ENCODE results near the gene ROCK2. TPM values are rescaled to one million over a fixed set of nuclear protein-coding genes. Genes with fewer than 3 reads are reported as not detected.

The ROCK2 gene
- total and polyA plus RNA-seq, 5 donors from 2014 or later = 8.6 to 20.6 (median 10.4) TPM

GRCh38 chr2:11147263-11147662 is 197.2 kb downstream of the ROCK2 start:
- H3K4me1 Mint-ChIP-seq = peaks cover 0 to 2% (median under 1%) of the 10 kb centered on the region in 4 donors
- ATAC-seq (ENCODE audit: low read depth in 2 of 2) (no peak), DNase-seq (no peak)
- H3K4me1 ChIP-seq (ENCODE audit: control insufficient read depth, insufficient read depth, low read length, poor library complexity, severe bottlenecking) = no peaks in the 10 kb centered on the region
- no peak overlapping the region for H3K4me3 ChIP-seq (ENCODE audit: low read depth, low read length)
- H3K9me3 Mint-ChIP-seq = no peaks in the 10 kb centered on the region
- no peak overlapping the region for H3K27ac Mint-ChIP-seq
- H3K27ac ChIP-seq (ENCODE audit: insufficient read depth, low read length, poor library complexity, severe bottlenecking) = no peak overlapping the region
- H3K36me3 ChIP-seq (ENCODE audit: control insufficient read depth, insufficient read depth, low read length) = no peaks in the 10 kb centered on the region
- H3K4me3 Mint-ChIP-seq = no peak overlapping the region
- H3K27me3 Mint-ChIP-seq = peaks cover 20% of the 10 kb centered on the region
- H3K9me3 ChIP-seq (ENCODE audit: control insufficient read depth in 2 of 2, low read length in 2 of 2) = no peaks in the 10 kb centered on the region
- peaks cover 4% of the 10 kb centered on the region for H3K27me3 ChIP-seq (ENCODE audit: control insufficient read depth, insufficient read depth, low read length)
- H3K36me3 Mint-ChIP-seq = peaks cover 5% of the 10 kb centered on the region

- H3K27ac ChIP-seq (ENCODE audit: insufficient read depth, low read length, poor library complexity, severe bottlenecking) = no peak overlapping the region
Measured at GRCh38 chr2:11146076-11146475, 198.4 kb downstream of the ROCK2 start.

GRCh38 chr2:11145350-11145749 is 199.1 kb downstream of the ROCK2 start:
- H3K27ac Mint-ChIP-seq = peak overlapping the region in 1 of 3 donors; percentile 52
- Histone ChIP-seq H3K9me3 (ENCODE audit: control insufficient read depth in 2 of 2, low read length in 2 of 2) (no peaks in the 10 kb centered on the region), H3K4me1 (ENCODE audit: control insufficient read depth, insufficient read depth, low read length, poor library complexity, severe bottlenecking) (no peaks in the 10 kb centered on the region), H3K27me3 (ENCODE audit: control insufficient read depth, insufficient read depth, low read length) (peaks cover 4% of the 10 kb centered on the region), H3K27ac (ENCODE audit: insufficient read depth, low read length, poor library complexity, severe bottlenecking) (no peak overlapping the region), H3K4me3 (ENCODE audit: low read depth, low read length) (no peak overlapping the region), H3K36me3 (ENCODE audit: control insufficient read depth, insufficient read depth, low read length) (no peaks in the 10 kb centered on the region)
- H3K4me1 Mint-ChIP-seq = peaks cover 0 to 2% (median 0%) of the 10 kb centered on the region in 4 donors
- no peak for ATAC-seq (ENCODE audit: low read depth in 2 of 2)
- H3K27me3 Mint-ChIP-seq = peaks cover 25% of the 10 kb centered on the region
- no peak overlapping the region for H3K4me3 Mint-ChIP-seq
- H3K9me3 Mint-ChIP-seq = no peaks in the 10 kb centered on the region
- DNase-seq = no peak
- peaks cover 6% of the 10 kb centered on the region for H3K36me3 Mint-ChIP-seq

More at GRCh38 chr2:11146076-11146475, 198.4 kb downstream of the ROCK2 start:
- ATAC-seq (ENCODE audit: low read depth in 2 of 2) (no peak), DNase-seq (no peak)
- Histone ChIP-seq H3K4me1 (ENCODE audit: control insufficient read depth, insufficient read depth, low read length, poor library complexity, severe bottlenecking) (no peaks in the 10 kb centered on the region), H3K36me3 (ENCODE audit: control insufficient read depth, insufficient read depth, low read length) (no peaks in the 10 kb centered on the region), H3K4me3 (ENCODE audit: low read depth, low read length) (no peak overlapping the region), H3K9me3 (ENCODE audit: control insufficient read depth in 2 of 2, low read length in 2 of 2) (no peaks in the 10 kb centered on the region), H3K27me3 (ENCODE audit: control insufficient read depth, insufficient read depth, low read length) (peaks cover 4% of the 10 kb centered on the region)
- H3K27me3 Mint-ChIP-seq = peaks cover 26% of the 10 kb centered on the region
- peaks cover 0 to 2% (median 0%) of the 10 kb centered on the region in 4 donors for H3K4me1 Mint-ChIP-seq
- H3K4me3 Mint-ChIP-seq = no peak overlapping the region
- H3K9me3 Mint-ChIP-seq = no peaks in the 10 kb centered on the region
- H3K27ac Mint-ChIP-seq = no peak overlapping the region
- H3K36me3 Mint-ChIP-seq = peaks cover 6% of the 10 kb centered on the region

DNA sequence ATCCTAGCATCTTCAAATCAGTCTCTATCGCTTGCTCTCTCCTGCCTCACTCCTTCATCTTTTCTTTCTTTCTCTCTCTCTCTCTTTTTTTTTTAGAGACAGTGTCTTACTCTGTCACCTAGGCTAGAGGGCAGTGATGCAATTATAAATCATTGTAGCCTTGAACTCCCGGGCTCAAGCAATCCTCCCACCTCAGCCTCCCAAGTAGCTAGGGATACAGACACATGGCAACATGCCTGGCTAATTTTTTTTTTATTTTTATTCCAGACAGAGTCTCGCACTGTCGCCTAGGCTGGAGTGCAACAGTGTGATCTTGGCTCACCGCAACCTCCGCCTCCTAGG is 199.7 kb downstream of the ROCK2 start:
- no peaks in the 10 kb centered on the region for H3K9me3 Mint-ChIP-seq
- H3K4me1 ChIP-seq (ENCODE audit: control insufficient read depth, insufficient read depth, low read length, poor library complexity, severe bottlenecking) = no peaks in the 10 kb centered on the region

GRCh38 chr2:11144077-11144737 is 200.2 kb downstream of the ROCK2 start:
- no peaks in the 10 kb centered on the region for H3K36me3 ChIP-seq (ENCODE audit: control insufficient read depth, insufficient read depth, low read length)
- H3K36me3 Mint-ChIP-seq = peaks cover 6% of the 10 kb centered on the region
- no peak overlapping the region for H3K27ac Mint-ChIP-seq
- peaks cover 19% of the 10 kb centered on the region for H3K27me3 Mint-ChIP-seq
- no peaks in the 10 kb centered on the region for H3K9me3 Mint-ChIP-seq
- peaks cover 4% of the 10 kb centered on the region for H3K27me3 ChIP-seq (ENCODE audit: control insufficient read depth, insufficient read depth, low read length)
- H3K27ac ChIP-seq (ENCODE audit: insufficient read depth, low read length, poor library complexity, severe bottlenecking) = no peak overlapping the region
- H3K4me1 Mint-ChIP-seq = peaks cover 0 to 2% (median 0%) of the 10 kb centered on the region in 4 donors
- ATAC-seq (ENCODE audit: low read depth in 2 of 2) (no peak), DNase-seq (no peak)
- no peak overlapping the region for H3K4me3 ChIP-seq (ENCODE audit: low read depth, low read length)
- no peaks in the 10 kb centered on the region for H3K4me1 ChIP-seq (ENCODE audit: control insufficient read depth, insufficient read depth, low read length, poor library complexity, severe bottlenecking)
- no peak overlapping the region for H3K4me3 Mint-ChIP-seq
- no peaks in the 10 kb centered on the region for H3K9me3 ChIP-seq (ENCODE audit: control insufficient read depth in 2 of 2, low read length in 2 of 2)

More for the DNA sequence above, 199.7 kb downstream of the ROCK2 start:
- DNase-seq (no peak), ATAC-seq (ENCODE audit: low read depth in 2 of 2) (no peak)
- no peaks in the 10 kb centered on the region for H3K9me3 ChIP-seq (ENCODE audit: control insufficient read depth in 2 of 2, low read length in 2 of 2)
- no peaks in the 10 kb centered on the region for H3K36me3 ChIP-seq (ENCODE audit: control insufficient read depth, insufficient read depth, low read length)
- Mint-ChIP-seq H3K36me3 (peaks cover 6% of the 10 kb centered on the region), H3K4me3 (no peak overlapping the region), H3K27me3 (peaks cover 19% of the 10 kb centered on the region), H3K27ac (no peak overlapping the region), H3K4me1 (peaks cover 0 to 2% (median 0%) of the 10 kb centered on the region in 4 donors)
- no peak overlapping the region for H3K27ac ChIP-seq (ENCODE audit: insufficient read depth, low read length, poor library complexity, severe bottlenecking)
- H3K27me3 ChIP-seq (ENCODE audit: control insufficient read depth, insufficient read depth, low read length) = peaks cover 4% of the 10 kb centered on the region
- no peak overlapping the region for H3K4me3 ChIP-seq (ENCODE audit: low read depth, low read length)

DNA sequence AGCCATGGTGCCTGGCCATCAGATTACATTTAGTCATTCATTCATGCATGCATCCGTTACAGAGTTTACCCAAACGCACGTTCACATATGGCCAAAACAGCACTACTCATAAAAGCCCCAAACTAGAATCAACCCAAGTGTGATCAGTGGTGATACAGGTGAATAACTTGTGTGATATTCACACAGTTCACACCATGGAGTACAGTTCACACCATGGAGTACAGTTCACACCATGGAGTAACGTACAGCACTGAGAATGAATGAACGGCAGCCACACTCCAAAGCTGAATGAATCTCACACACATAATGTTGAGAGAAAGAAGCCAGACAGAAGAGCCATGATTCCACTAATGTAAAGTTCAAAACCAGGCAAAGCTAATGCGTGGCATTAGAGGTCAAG is 201.4 kb downstream of the ROCK2 start:
- Mint-ChIP-seq H3K27me3 (peaks cover 19% of the 10 kb centered on the region), H3K9me3 (no peaks in the 10 kb centered on the region), H3K27ac (no peak overlapping the region), H3K4me1 (peaks cover 0 to 2% (median 0%) of the 10 kb centered on the region in 4 donors), H3K36me3 (peaks cover 6% of the 10 kb centered on the region), H3K4me3 (no peak overlapping the region)
- H3K36me3 ChIP-seq (ENCODE audit: control insufficient read depth, insufficient read depth, low read length) = no peaks in the 10 kb centered on the region
- H3K4me1 ChIP-seq (ENCODE audit: control insufficient read depth, insufficient read depth, low read length, poor library complexity, severe bottlenecking) = no peaks in the 10 kb centered on the region
- H3K27me3 ChIP-seq (ENCODE audit: control insufficient read depth, insufficient read depth, low read length) = peaks cover 4% of the 10 kb centered on the region
- ATAC-seq (ENCODE audit: low read depth in 2 of 2) (no peak), DNase-seq (no peak)
- no peak overlapping the region for H3K27ac ChIP-seq (ENCODE audit: insufficient read depth, low read length, poor library complexity, severe bottlenecking)
- H3K9me3 ChIP-seq (ENCODE audit: control insufficient read depth in 2 of 2, low read length in 2 of 2) = no peaks in the 10 kb centered on the region
- no peak overlapping the region for H3K4me3 ChIP-seq (ENCODE audit: low read depth, low read length)

DNA sequence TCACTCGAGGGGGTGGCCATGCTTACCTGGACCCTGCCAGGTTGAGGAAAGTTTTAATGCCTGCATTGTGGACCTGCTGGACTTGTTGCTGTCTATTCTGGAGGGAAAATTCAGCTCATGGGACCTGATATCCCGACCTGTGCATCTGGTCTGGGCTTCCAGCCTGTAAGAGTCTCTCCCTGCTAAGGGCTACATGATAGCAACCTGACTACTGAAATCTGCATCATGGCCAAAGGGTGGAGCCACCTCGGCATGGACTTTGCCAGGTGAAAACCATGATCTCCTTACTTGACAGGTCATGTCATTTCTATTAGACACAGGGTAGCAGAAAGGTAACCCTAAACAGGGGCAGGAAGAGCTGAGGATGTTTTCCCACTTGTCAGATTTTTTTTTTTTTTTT is 202.1 kb downstream of the ROCK2 start:
- H3K4me1 ChIP-seq (ENCODE audit: control insufficient read depth, insufficient read depth, low read length, poor library complexity, severe bottlenecking) = no peaks in the 10 kb centered on the region
- H3K9me3 Mint-ChIP-seq = no peaks in the 10 kb centered on the region
- DNase-seq (no peak), ATAC-seq (ENCODE audit: low read depth in 2 of 2) (no peak)
- no peak overlapping the region for H3K4me3 ChIP-seq (ENCODE audit: low read depth, low read length)
- peaks cover 0 to 2% (median 0%) of the 10 kb centered on the region in 4 donors for H3K4me1 Mint-ChIP-seq
- H3K4me3 Mint-ChIP-seq = no peak overlapping the region
- peaks cover 4% of the 10 kb centered on the region for H3K27me3 ChIP-seq (ENCODE audit: control insufficient read depth, insufficient read depth, low read length)
- peaks cover 19% of the 10 kb centered on the region for H3K27me3 Mint-ChIP-seq
- no peak overlapping the region for H3K27ac Mint-ChIP-seq
- no peak overlapping the region for H3K27ac ChIP-seq (ENCODE audit: insufficient read depth, low read length, poor library complexity, severe bottlenecking)
- H3K36me3 Mint-ChIP-seq = peaks cover 6% of the 10 kb centered on the region
- H3K36me3 ChIP-seq (ENCODE audit: control insufficient read depth, insufficient read depth, low read length) = no peaks in the 10 kb centered on the region
- no peaks in the 10 kb centered on the region for H3K9me3 ChIP-seq (ENCODE audit: control insufficient read depth in 2 of 2, low read length in 2 of 2)

DNA sequence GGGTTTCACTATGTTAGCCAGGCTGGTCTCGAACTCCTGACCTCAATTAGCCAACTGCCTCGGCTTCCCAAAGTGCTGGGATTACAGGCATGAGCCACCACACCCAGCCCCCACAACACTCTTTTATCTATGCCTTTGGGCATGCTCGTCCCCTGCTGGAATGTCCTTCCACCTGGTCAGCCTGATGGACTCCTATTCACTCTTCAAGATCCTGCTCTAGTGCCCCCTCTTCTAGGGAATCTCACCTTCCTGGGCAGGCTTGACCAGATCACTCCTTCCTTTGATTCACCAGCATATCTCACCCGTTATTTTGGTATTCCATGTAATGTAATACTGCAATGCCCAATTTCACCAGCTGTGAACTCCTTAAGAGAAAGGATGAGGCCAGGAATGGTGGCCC is 203.1 kb downstream of the ROCK2 start:
- Histone ChIP-seq H3K27me3 (ENCODE audit: control insufficient read depth, insufficient read depth, low read length) (peaks cover 4% of the 10 kb centered on the region), H3K27ac (ENCODE audit: insufficient read depth, low read length, poor library complexity, severe bottlenecking) (no peak overlapping the region), H3K36me3 (ENCODE audit: control insufficient read depth, insufficient read depth, low read length) (no peaks in the 10 kb centered on the region), H3K9me3 (ENCODE audit: control insufficient read depth in 2 of 2, low read length in 2 of 2) (no peaks in the 10 kb centered on the region), H3K4me1 (ENCODE audit: control insufficient read depth, insufficient read depth, low read length, poor library complexity, severe bottlenecking) (no peaks in the 10 kb centered on the region), H3K4me3 (ENCODE audit: low read depth, low read length) (no peak overlapping the region)
- Mint-ChIP-seq H3K27me3 (peaks cover 19% of the 10 kb centered on the region), H3K27ac (no peak overlapping the region), H3K36me3 (peaks cover 6% of the 10 kb centered on the region), H3K4me3 (no peak overlapping the region), H3K4me1 (peaks cover 0 to 2% (median 0%) of the 10 kb centered on the region in 4 donors), H3K9me3 (no peaks in the 10 kb centered on the region)
- ATAC-seq (ENCODE audit: low read depth in 2 of 2) (no peak), DNase-seq (no peak)
